HL-60 (cell line): ENCODE results near the gene HSD3B2.

ENCODE experiments used
- GABPA ChIP-seq: IDR thresholded peaks from 2 replicates; pipeline ENCODE4 v1.6.1; 2012; ENCODE audit warnings: low read depth
- POLR2AphosphoS5 ChIP-seq: IDR thresholded peaks from 2 replicates; pipeline ENCODE4 v1.6.1; 2012; ENCODE audit warnings: low read depth
- REST ChIP-seq: IDR thresholded peaks from 2 replicates; pipeline ENCODE4 v1.6.1; 2012; ENCODE audit warnings: low read depth; ENCODE audit not compliant: insufficient replicate concordance
- SPI1 ChIP-seq: IDR thresholded peaks from 2 replicates; pipeline ENCODE4 v1.6.1; 2012; ENCODE audit warnings: low read depth, mild to moderate bottlenecking, borderline replicate concordance
- TF ChIP-seq, protein P1 (sequence below): IDR thresholded peaks from one replicate; pipeline ENCODE4 v1.5.1; 2011; ENCODE audit warnings: low read length, control low read depth, inconsistent platforms; ENCODE audit not compliant: insufficient read depth

GRCh38 chr1:119416006-119416640 lies 1.2 kb downstream of the HSD3B2 start:
- TF ChIP-seq, protein P1, sequence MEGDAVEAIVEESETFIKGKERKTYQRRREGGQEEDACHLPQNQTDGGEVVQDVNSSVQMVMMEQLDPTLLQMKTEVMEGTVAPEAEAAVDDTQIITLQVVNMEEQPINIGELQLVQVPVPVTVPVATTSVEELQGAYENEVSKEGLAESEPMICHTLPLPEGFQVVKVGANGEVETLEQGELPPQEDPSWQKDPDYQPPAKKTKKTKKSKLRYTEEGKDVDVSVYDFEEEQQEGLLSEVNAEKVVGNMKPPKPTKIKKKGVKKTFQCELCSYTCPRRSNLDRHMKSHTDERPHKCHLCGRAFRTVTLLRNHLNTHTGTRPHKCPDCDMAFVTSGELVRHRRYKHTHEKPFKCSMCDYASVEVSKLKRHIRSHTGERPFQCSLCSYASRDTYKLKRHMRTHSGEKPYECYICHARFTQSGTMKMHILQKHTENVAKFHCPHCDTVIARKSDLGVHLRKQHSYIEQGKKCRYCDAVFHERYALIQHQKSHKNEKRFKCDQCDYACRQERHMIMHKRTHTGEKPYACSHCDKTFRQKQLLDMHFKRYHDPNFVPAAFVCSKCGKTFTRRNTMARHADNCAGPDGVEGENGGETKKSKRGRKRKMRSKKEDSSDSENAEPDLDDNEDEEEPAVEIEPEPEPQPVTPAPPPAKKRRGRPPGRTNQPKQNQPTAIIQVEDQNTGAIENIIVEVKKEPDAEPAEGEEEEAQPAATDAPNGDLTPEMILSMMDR = no peak
- no peak for TF ChIP-seq GABPA
- TF ChIP-seq POLR2AphosphoS5 = no peak
- TF ChIP-seq REST = no peak
- no peak for TF ChIP-seq SPI1
